Peyer's patch (tissue), 4 donors: ENCODE results near the gene FOS.

Source experiments
- CTCF ChIP-seq, 6 experiments: fragments of 450-650 bp in 4 of 6; fragments of 200-600 bp in 2 of 6; sonication (generic) in 1 of 6; IDR thresholded peaks; one replicate each; pipeline ENCODE4 v1.5.1; 2017 to 2019; ENCODE audit warnings: antibody characterized with exemption in 6 of 6, mild to moderate bottlenecking in 3 of 6, moderate library complexity in 1 of 6
- POLR2A ChIP-seq, 2 donors: fragments of 450-650 bp; IDR thresholded peaks; one replicate each; pipeline ENCODE4 v1.5.1; 2017; ENCODE audit warnings: antibody characterized with exemption in 2 of 2, mild to moderate bottlenecking in 2 of 2, moderate library complexity in 2 of 2

- TF ChIP-seq POLR2A (IDR thresholded peaks at IDR 0.05) (no peak), CTCF (IDR thresholded peaks at IDR 0.05) (peak in 1 of 6 experiments; percentile 4)
Observed at GRCh38 chr14:75318353-75318752, 39.7 kb downstream of the FOS start.
